ENCODE measurements around the gene LTF.
"Not testable (repeated sequence)": the region's sequence is repeated elsewhere in the genome, so short reads cannot be mapped to it uniquely, and the experiment has no call there.

The LTF gene

GRCh38 chr3:46438831-46439230, 25.9 kb downstream of the LTF start:
- ChIA-PET POLR2A (no interaction called here), CTCF (interaction anchor here (1.5 kb wide), 1 partner anchor 11 kb away, joined by 7 read pairs; no protein-coding TSS in a partner anchor)
- TF ChIP-seq ZNF384 (IDR thresholded peaks at IDR 0.05) (no peak), ARNT (IDR thresholded peaks at IDR 0.05) (no peak), SP1 (IDR thresholded peaks at IDR 0.05) (no peak), HDGF (IDR thresholded peaks at IDR 0.05; ENCODE audit: borderline replicate concordance) (no peak), FOXA1 (IDR thresholded peaks at IDR 0.05) (no peak), ELF4 (IDR thresholded peaks at IDR 0.05) (no peak), NFRKB (IDR thresholded peaks at IDR 0.05) (no peak), LEF1 (IDR thresholded peaks at IDR 0.05; ENCODE audit: borderline replicate concordance) (no peak), TARDBP (IDR thresholded peaks at IDR 0.05) (no peak), SUZ12 (IDR thresholded peaks at IDR 0.05) (no peak), FOXM1 (IDR thresholded peaks at IDR 0.05; ENCODE audit: borderline replicate concordance) (no peak)
- no peak for DNase-seq (ENCODE audit: extremely low spot score)

- POLR2A ChIA-PET: no interaction called here
- CTCF ChIA-PET: interaction anchor here (0.6 kb wide), 1 partner anchor 15 kb away, joined by 3 read pairs; no protein-coding TSS in a partner anchor
- DNase-seq (ENCODE audit: extremely low spot score): no peak
- TF ChIP-seq L3MBTL2 (conservative IDR thresholded peaks at IDR 0.05): no peak
- no peak for TF ChIP-seq SUZ12 (IDR thresholded peaks at IDR 0.05)
- no peak for TF ChIP-seq ARNT (IDR thresholded peaks at IDR 0.05)
- no peak for TF ChIP-seq FOXM1 (IDR thresholded peaks at IDR 0.05; ENCODE audit: borderline replicate concordance)
- no peak for TF ChIP-seq ELF4 (IDR thresholded peaks at IDR 0.05)
- no peak for TF ChIP-seq LEF1 (IDR thresholded peaks at IDR 0.05; ENCODE audit: borderline replicate concordance)
- no peak for TF ChIP-seq SP1 (IDR thresholded peaks at IDR 0.05)
- TF ChIP-seq BHLHE40 (IDR thresholded peaks at IDR 0.05; ENCODE audit: borderline replicate concordance): no peak
- no peak for TF ChIP-seq CTBP1 (IDR thresholded peaks at IDR 0.05; ENCODE audit: borderline replicate concordance)
- TF ChIP-seq FOXK2 (IDR thresholded peaks at IDR 0.05): no peak
Observed at GRCh38 chr3:46435081-46435726, 29.5 kb downstream of the LTF start.

DNA sequence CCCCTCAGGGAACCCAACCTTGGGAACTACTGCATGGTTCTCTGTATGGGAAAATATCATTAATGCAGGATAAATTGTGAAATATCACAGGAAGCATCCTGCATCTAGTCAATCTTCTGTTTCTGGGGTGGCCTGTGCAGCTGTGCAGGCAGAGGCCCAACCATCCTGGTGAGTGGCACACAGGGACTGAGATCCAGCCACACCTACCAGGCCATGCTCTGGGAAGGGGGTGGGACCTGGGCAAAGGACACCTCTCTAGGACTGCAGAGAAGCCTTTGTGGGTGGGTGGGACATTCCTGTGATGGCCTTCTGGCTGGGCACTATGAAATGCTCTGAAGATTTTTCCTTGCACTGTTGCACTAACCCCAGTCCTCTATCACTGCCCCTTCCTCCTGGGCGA, 30.9 kb downstream of the LTF start:
- ChIA-PET CTCF (no interaction called here), POLR2A (no interaction called here)
- DNase-seq (ENCODE audit: extremely low spot score): no peak
- no peak for TF ChIP-seq PKNOX1 (IDR thresholded peaks at IDR 0.05)
- TF ChIP-seq FOXA1 (IDR thresholded peaks at IDR 0.05): no peak
- no peak for TF ChIP-seq L3MBTL2 (conservative IDR thresholded peaks at IDR 0.05)
- no peak for TF ChIP-seq ELF4 (IDR thresholded peaks at IDR 0.05)
- no peak for TF ChIP-seq LEF1 (IDR thresholded peaks at IDR 0.05; ENCODE audit: borderline replicate concordance)
- TF ChIP-seq TARDBP (IDR thresholded peaks at IDR 0.05): no peak
- TF ChIP-seq SUZ12 (IDR thresholded peaks at IDR 0.05): no peak
- TF ChIP-seq ZNF384 (IDR thresholded peaks at IDR 0.05): no peak
- no peak for TF ChIP-seq FOXK2 (IDR thresholded peaks at IDR 0.05)
- TF ChIP-seq SP1 (IDR thresholded peaks at IDR 0.05): no peak
- TF ChIP-seq ARNT (IDR thresholded peaks at IDR 0.05): no peak
- no peak for TF ChIP-seq BHLHE40 (IDR thresholded peaks at IDR 0.05; ENCODE audit: borderline replicate concordance)

DNA sequence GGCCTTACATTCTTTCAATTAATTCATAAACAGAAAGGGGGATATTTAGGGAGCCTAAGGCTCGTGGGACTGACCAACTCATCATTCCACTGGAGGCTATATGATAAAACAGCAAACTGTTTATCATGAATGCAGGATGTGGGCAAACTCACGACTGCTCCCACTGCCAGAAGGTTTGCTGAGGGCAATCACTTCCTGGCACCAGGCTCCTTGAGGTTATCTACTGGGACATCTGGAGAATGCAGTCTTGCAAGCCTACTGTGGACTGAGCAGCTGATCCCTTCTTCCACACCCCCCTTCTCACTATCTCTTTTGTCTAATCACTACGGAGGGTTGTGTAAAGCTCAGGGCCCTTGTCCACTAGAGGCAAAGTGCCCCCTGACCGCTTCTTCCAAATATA, 31.6 kb downstream of the LTF start:
- POLR2A ChIA-PET; CTCF ChIA-PET; DNase-seq (ENCODE audit: extremely low spot score): not testable (repeated sequence)

GRCh38 chr3:46431905-46432304, 32.8 kb downstream of the LTF start:
- CTCF ChIA-PET; POLR2A ChIA-PET; DNase-seq (ENCODE audit: extremely low spot score): not testable (repeated sequence)

GRCh38 chr3:46430879-46431278, 33.8 kb downstream of the LTF start:
- DNase-seq (ENCODE audit: extremely low spot score); POLR2A ChIA-PET: not testable (repeated sequence)
- CTCF ChIA-PET: interaction anchor here (0.7 kb wide), 1 partner anchor 20 kb away, joined by 3 read pairs; no protein-coding TSS in a partner anchor

DNA sequence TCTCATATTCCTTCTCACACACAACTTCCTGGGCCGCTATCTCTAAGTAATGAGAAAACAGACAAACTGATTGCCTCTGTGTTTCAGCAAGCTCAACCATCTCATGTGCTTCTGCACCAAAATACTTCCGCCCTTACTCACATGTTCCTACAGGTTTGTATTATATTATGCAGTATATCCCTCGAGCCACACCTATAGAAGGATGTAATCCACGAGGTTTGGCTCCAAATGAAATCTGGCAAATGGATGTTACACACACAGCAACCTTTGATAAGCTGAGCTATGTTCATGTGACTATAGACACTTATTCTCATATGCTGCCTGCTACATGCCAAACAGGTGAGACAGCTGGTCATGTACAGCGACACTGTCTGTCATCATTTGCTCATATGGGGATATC, 35.0 kb downstream of the LTF start:
- DNase-seq (ENCODE audit: extremely low spot score): no peak
- no peak for TF ChIP-seq HDGF (IDR thresholded peaks at IDR 0.05; ENCODE audit: borderline replicate concordance)
- no peak for TF ChIP-seq TARDBP (IDR thresholded peaks at IDR 0.05)
- TF ChIP-seq L3MBTL2 (conservative IDR thresholded peaks at IDR 0.05): no peak
- TF ChIP-seq SUZ12 (IDR thresholded peaks at IDR 0.05): no peak
- no peak for TF ChIP-seq FOXM1 (IDR thresholded peaks at IDR 0.05; ENCODE audit: borderline replicate concordance)
- TF ChIP-seq FOXK2 (IDR thresholded peaks at IDR 0.05): no peak
- no peak for TF ChIP-seq LEF1 (IDR thresholded peaks at IDR 0.05; ENCODE audit: borderline replicate concordance)
- no peak for TF ChIP-seq NFRKB (IDR thresholded peaks at IDR 0.05)
- no peak for TF ChIP-seq SP1 (IDR thresholded peaks at IDR 0.05)
- TF ChIP-seq ARNT (IDR thresholded peaks at IDR 0.05): no peak
- TF ChIP-seq BHLHE40 (IDR thresholded peaks at IDR 0.05; ENCODE audit: borderline replicate concordance): no peak
- no peak for TF ChIP-seq FOXA1 (IDR thresholded peaks at IDR 0.05)
- TF ChIP-seq ZNF384 (IDR thresholded peaks at IDR 0.05): no peak
- no peak for TF ChIP-seq PKNOX1 (IDR thresholded peaks at IDR 0.05)
- no peak for TF ChIP-seq CTBP1 (IDR thresholded peaks at IDR 0.05; ENCODE audit: borderline replicate concordance)
- no peak for TF ChIP-seq ELF4 (IDR thresholded peaks at IDR 0.05)
- POLR2A ChIA-PET: no interaction called here
- CTCF ChIA-PET: interaction anchor here (1.9 kb wide), 1 partner anchor 20 kb away, joined by 4 read pairs; no protein-coding TSS in a partner anchor
